ENCODE results near the gene FAM131B.
A peak's percentile ranks its signal among the peaks of the same experiment; 100 is the strongest.

FAM131B gene

GRCh38 chr7:143387156-143387975 is 24.9 kb upstream of the FAM131B start:
- DNase-seq (ENCODE audit: insufficient read length) (no peak), FAIRE-seq (no peak)
- TF ChIP-seq TAF1 (IDR thresholded peaks at IDR 0.05; ENCODE audit: borderline replicate concordance, low read depth, low read length): no peak
- TF ChIP-seq POLR2A (IDR thresholded peaks at IDR 0.05; ENCODE audit: low read depth, low read length): peak; percentile 2; the same call in 1 of the 2 replicates
- peak; percentile 54; the same call in 1 of the 2 replicates for TF ChIP-seq POLR2AphosphoS5 (IDR thresholded peaks at IDR 0.05; ENCODE audit: low read depth, low read length)

GRCh38 chr7:143385891-143386781 is 23.6 kb upstream of the FAM131B start:
- no peak for TF ChIP-seq TAF1 (IDR thresholded peaks at IDR 0.05; ENCODE audit: borderline replicate concordance, low read depth, low read length)
- TF ChIP-seq POLR2A (IDR thresholded peaks at IDR 0.05; ENCODE audit: low read depth, low read length): peak; percentile 10; the same call in 1 of the 2 replicates
- DNase-seq (ENCODE audit: insufficient read length) (no peak), FAIRE-seq (no peak)

DNA sequence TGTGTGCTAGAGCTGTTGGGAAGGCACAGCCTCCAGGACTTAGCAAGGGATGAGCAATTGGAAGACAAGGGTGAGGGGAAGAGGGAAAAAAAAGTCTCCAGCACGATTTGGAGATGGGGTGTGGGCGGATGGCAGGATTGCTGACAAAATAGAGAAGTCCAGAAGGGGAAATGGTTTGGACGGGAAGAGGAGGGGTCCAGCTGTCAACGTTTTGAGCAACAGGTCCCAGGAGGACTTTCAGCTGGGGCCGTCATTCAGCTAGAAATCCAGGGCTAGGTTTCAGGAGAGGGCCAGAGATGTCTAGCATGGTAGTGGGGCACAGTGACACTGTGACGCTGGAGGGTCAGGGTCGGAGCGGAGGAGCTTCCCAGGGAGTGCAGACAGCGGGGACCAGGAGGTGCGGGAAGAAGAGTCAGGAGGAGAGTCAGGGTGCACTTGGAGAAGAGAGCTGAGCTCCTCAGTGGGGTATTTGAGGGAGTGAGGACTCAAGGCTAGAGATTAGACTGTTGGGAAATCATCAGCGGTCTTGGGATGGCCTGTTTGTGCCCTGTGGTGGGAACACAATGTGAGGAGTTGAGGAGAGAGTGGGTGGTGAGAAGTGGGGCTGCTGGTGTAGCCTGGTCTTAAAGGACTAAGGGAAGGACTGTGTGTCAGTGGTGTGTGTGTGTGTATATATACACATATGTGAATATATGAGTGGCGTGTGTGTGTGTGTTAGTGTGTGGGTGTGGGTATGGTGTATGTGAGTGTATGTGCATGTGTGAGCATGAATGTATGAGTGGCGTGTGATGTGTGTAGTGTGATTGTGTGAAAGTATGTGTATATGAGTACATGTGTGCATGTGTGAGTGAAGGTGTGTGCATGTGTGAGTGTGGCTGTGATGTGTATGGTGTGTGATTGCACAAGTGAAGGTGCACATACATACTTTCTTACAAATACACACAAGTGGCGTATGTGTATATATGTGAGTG is 22.4 kb upstream of the FAM131B start:
- no peak for DNase-seq (ENCODE audit: insufficient read length)
- no peak for FAIRE-seq
- peak; percentile 40; the same call in 1 of the 2 replicates for TF ChIP-seq POLR2A (IDR thresholded peaks at IDR 0.05; ENCODE audit: low read depth, low read length)
- peak; percentile 52 for TF ChIP-seq POLR2AphosphoS5 (IDR thresholded peaks at IDR 0.05; ENCODE audit: low read depth, low read length)
- TF ChIP-seq TAF1 (IDR thresholded peaks at IDR 0.05; ENCODE audit: borderline replicate concordance, low read depth, low read length): no peak

- TF ChIP-seq POLR2AphosphoS5 (IDR thresholded peaks at IDR 0.05; ENCODE audit: low read depth, low read length) (no peak), POLR2A (IDR thresholded peaks at IDR 0.05; ENCODE audit: low read depth, low read length) (no peak), TAF1 (IDR thresholded peaks at IDR 0.05; ENCODE audit: borderline replicate concordance, low read depth, low read length) (no peak)
- DNase-seq (ENCODE audit: insufficient read length) (no peak), FAIRE-seq (no peak)
Measured at GRCh38 chr7:143384148-143384547, 21.6 kb upstream of the FAM131B start.

- DNase-seq (ENCODE audit: insufficient read length) (no peak), FAIRE-seq (no peak)
- TF ChIP-seq POLR2A (IDR thresholded peaks at IDR 0.05; ENCODE audit: low read depth, low read length): no peak
Measured at GRCh38 chr7:143383642-143383957, 21.1 kb upstream of the FAM131B start.

DNA sequence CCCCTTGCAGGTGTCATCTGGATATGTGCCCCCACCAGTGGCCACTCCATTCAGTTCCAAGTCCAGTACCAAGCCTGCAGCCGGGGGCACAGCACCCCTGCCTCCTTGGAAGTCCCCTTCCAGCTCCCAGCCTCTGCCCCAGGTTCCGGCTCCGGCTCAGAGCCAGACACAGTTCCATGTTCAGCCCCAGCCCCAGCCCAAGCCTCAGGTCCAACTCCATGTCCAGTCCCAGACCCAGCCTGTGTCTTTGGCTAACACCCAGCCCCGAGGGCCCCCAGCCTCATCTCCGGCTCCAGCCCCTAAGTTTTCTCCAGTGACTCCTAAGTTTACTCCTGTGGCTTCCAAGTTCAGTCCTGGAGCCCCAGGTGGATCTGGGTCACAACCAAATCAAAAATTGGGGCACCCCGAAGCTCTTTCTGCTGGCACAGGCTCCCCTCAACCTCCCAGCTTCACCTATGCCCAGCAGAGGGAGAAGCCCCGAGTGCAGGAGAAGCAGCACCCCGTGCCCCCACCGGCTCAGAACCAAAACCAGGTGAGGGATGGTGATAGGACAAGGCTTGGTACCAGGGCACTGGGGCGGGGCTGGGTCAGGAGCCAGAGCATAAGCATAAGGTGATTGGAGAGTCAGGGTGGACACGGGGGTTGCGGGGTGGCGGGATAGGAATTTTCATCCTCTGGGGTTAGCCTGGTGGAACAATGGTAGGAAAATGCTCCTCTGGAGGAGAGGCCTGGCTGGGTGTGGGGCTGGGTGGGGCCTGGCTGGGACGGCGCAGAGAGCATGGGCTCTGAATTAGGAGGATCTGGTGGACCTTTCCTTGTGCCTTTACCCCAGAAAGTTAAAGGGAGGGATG is 20.5 kb upstream of the FAM131B start:
- no peak for TF ChIP-seq POLR2AphosphoS5 (IDR thresholded peaks at IDR 0.05; ENCODE audit: low read depth, low read length)
- TF ChIP-seq POLR2A (IDR thresholded peaks at IDR 0.05; ENCODE audit: low read depth, low read length): 0 out of 2 replicates have a peak, but pooled peaks have one; percentile 20
- DNase-seq (ENCODE audit: insufficient read length) (no peak), FAIRE-seq (no peak)

- no peak for DNase-seq (ENCODE audit: insufficient read length)
- TF ChIP-seq POLR2A (IDR thresholded peaks at IDR 0.05; ENCODE audit: low read depth, low read length): no peak
- TF ChIP-seq POLR2AphosphoS5 (IDR thresholded peaks at IDR 0.05; ENCODE audit: low read depth, low read length): no peak
- no peak for TF ChIP-seq TAF1 (IDR thresholded peaks at IDR 0.05; ENCODE audit: borderline replicate concordance, low read depth, low read length)
- no peak for FAIRE-seq
Measured at GRCh38 chr7:143382126-143382790, 19.7 kb upstream of the FAM131B start.

DNA sequence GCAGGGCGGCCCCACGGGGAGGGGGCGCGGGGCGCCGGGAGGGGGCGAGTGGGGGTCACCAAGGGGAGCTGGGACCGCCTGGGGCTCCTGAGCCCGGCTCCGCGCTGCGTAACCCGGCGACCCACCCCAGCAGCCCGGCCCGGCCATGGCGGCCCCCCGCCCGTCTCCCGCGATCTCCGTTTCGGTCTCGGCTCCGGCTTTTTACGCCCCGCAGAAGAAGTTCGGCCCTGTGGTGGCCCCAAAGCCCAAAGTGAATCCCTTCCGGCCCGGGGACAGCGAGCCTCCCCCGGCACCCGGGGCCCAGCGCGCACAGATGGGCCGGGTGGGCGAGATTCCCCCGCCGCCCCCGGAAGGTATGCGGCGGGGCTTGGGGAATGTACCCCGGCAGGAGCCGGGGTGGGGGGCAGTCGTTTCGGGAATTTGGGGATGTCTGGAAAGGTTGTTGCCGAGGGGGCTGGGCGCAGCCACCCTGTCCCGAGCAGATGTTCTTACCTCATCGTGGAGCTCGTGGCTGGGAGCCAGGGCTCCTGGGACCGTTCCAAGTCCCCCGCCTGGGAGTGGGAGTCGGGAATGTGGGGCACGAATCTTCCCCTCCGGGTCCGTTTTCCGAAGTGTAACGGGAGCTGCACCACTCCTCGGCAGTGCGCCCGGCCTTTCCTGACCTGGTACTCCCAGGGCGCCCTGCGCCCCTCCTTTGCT is 19.1 kb upstream of the FAM131B start:
- TF ChIP-seq POLR2A (IDR thresholded peaks at IDR 0.05; ENCODE audit: low read depth, low read length) (no peak), TAF1 (IDR thresholded peaks at IDR 0.05; ENCODE audit: borderline replicate concordance, low read depth, low read length) (no peak), POLR2AphosphoS5 (IDR thresholded peaks at IDR 0.05; ENCODE audit: low read depth, low read length) (no peak)
- FAIRE-seq: no peak
- no peak for DNase-seq (ENCODE audit: insufficient read length)

DNA sequence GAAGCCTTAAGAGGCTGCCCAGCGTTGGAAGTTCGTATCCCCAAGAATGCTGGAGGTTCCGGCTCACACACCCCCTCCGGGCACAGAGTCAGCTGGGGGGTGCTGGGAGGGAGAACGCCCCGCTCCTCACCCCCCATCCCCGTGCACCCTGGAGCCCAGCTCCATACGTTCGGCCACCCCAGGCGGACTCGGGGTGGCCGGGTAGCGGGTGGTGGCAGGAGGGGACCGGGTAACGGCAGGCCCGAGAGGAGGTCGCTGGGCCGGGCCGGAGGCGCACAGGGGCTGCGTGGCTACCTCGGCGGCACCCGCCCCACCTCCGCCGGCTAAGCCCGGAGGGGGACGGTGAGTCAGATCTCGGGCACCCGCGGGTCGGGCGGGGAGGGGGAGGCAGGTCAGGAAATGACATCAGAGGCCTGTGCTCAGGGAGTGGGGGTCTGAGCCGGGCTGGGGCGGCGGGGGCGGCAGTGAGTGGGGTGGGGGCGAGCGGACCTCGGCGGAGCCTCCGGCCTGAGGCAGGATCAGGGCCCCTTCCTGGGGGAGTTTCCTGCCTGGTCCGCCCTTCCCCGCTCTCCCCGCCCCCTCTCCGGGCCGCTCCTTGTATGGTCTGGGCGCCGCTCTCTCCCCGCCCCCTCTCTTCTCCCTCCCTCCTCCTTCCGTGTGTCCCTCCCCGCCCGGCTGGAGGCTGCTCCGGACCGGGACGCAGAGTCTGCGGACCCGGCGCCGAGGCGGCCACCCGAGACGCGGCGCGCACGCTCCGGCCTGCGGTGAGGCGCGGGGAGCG is 18.3 kb upstream of the FAM131B start, which contains the start of gene ZYX:
TSS of gene ZYX (plus strand) at position 700 of the 781 bp plus-strand sequence. CDS start 227 bp downstream, outside the sequence.
- FAIRE-seq (peak; percentile 73), DNase-seq (ENCODE audit: insufficient read length) (peak; percentile 97)
- TF ChIP-seq POLR2A (IDR thresholded peaks at IDR 0.05; ENCODE audit: low read depth, low read length) (peak; percentile 69; the same call in 1 of the 2 replicates), TAF1 (IDR thresholded peaks at IDR 0.05; ENCODE audit: borderline replicate concordance, low read depth, low read length) (no peak), POLR2AphosphoS5 (IDR thresholded peaks at IDR 0.05; ENCODE audit: low read depth, low read length) (peak; percentile 14; the same call in 1 of the 2 replicates)
